SU-DHL-6 (cell line): ENCODE results near the gene RNF32.

Experiments used
- H2AFZ ChIP-seq: fragments of 200-600 bp; sonication (generic); 2 replicates; pipeline ENCODE4 v1.6.1; 2014; ENCODE audit warnings: low read depth, mild to moderate bottlenecking, moderate library complexity, mixed read lengths, antibody characterized with exemption, low read length; ENCODE audit not compliant: severe bottlenecking
- H3F3A ChIP-seq: fragments of 200-600 bp; shearing (Covaris generic); 2 replicates; pipeline ENCODE4 v1.6.0; 2016; ENCODE audit warnings: antibody characterized with exemption, mild to moderate bottlenecking; ENCODE audit not compliant: insufficient read depth
- H3K27ac ChIP-seq: fragments of 200-600 bp; sonication (generic); 2 replicates; pipeline ENCODE4 v1.5.1; 2016; ENCODE audit warnings: low read depth, mild to moderate bottlenecking, low read length, moderate library complexity, mixed read lengths
- H3K27me3 ChIP-seq: fragments of 200-600 bp; sonication (generic), shearing (Covaris generic); 2 replicates; pipeline ENCODE4 v1.6.0; 2014; ENCODE audit warnings: mild to moderate bottlenecking, low read length
- H3K36me3 ChIP-seq: fragments of 200-600 bp; sonication (generic); 2 replicates; pipeline ENCODE4 v1.6.1; 2014; ENCODE audit warnings: mild to moderate bottlenecking, low read length, mixed read lengths
- H3K4me2 ChIP-seq: fragments of 300-600, 200-600 bp; shearing (Covaris generic), sonication (generic); 2 replicates; pipeline ENCODE4 v1.6.0; 2014; ENCODE audit warnings: low read length, low read depth, mild to moderate bottlenecking; ENCODE audit not compliant: poor library complexity, severe bottlenecking
- H3K4me3 ChIP-seq: fragments of 200-600 bp; sonication (generic); 2 replicates; pipeline ENCODE4 v1.5.1; 2014; ENCODE audit warnings: antibody characterized with exemption, low read length, mild to moderate bottlenecking, mixed read lengths; ENCODE audit not compliant: insufficient read depth, poor library complexity, severe bottlenecking
- H3K79me2 ChIP-seq: fragments of 200-600 bp; sonication (generic); 2 replicates; pipeline ENCODE4 v1.6.1; 2014; ENCODE audit warnings: mild to moderate bottlenecking, low read length, moderate library complexity; ENCODE audit not compliant: insufficient read depth
- H3K9ac ChIP-seq: fragments of 200-600 bp; sonication (generic); 2 replicates; pipeline ENCODE4 v1.7.0; 2014; ENCODE audit warnings: mild to moderate bottlenecking, low read length
- H3K9me2 ChIP-seq: fragments of 200-600 bp; sonication (generic); replicated peaks from 2 replicates; pipeline ENCODE4 v1.6.1; 2014; ENCODE audit warnings: low read length; ENCODE audit not compliant: insufficient read depth
- H3K9me3 ChIP-seq: fragments of 200-600 bp; sonication (generic); 2 replicates; pipeline ENCODE4 v1.6.1; 2014; ENCODE audit warnings: low read length, mixed read lengths; ENCODE audit not compliant: insufficient read depth
- H4K20me1 ChIP-seq: fragments of 200-600 bp; sonication (generic); 2 replicates; pipeline ENCODE4 v1.6.1; 2014; ENCODE audit warnings: low read depth, mild to moderate bottlenecking, antibody characterized with exemption, low read length, moderate library complexity, mixed read lengths
- CTCF ChIP-seq: fragments of 200-600 bp; sonication (generic); IDR thresholded peaks from one replicate; pipeline ENCODE4 v1.5.1; 2017; ENCODE audit warnings: antibody characterized with exemption, mild to moderate bottlenecking, low read length, moderate library complexity; ENCODE audit not compliant: insufficient read depth, poor library complexity, severe bottlenecking
- EZH2phosphoT487 ChIP-seq: fragments of 200-600 bp; sonication (generic), shearing (Covaris generic); conservative IDR thresholded peaks from 2 replicates; pipeline ENCODE4 v1.6.1; 2018; ENCODE audit warnings: mild to moderate bottlenecking, antibody characterized with exemption, low read length, moderate library complexity, mixed read lengths

The RNF32 gene

GRCh38 chr7:156722043-156722826, 81.7 kb downstream of the RNF32 start:
- Histone ChIP-seq H3K27me3 (no peaks in the 10 kb centered on the region), H3K9me3 (no peaks in the 10 kb centered on the region), H2AFZ (no peak overlapping the region), H3K9ac (no peak overlapping the region), H3K27ac (no peak overlapping the region), H4K20me1 (no peaks in the 10 kb centered on the region), H3K79me2 (no peaks in the 10 kb centered on the region), H3K4me3 (no peak overlapping the region), H3F3A (no peaks in the 10 kb centered on the region), H3K36me3 (peaks cover 21% of the 10 kb centered on the region; the same call in 1 of the 2 replicates), H3K9me2 (no peaks in the 10 kb centered on the region), H3K4me2 (no peak overlapping the region)
- no peak for TF ChIP-seq CTCF
- TF ChIP-seq EZH2phosphoT487: no peak

- Histone ChIP-seq H3K79me2 (no peaks in the 10 kb centered on the region), H3K9me2 (no peaks in the 10 kb centered on the region), H3K27me3 (no peaks in the 10 kb centered on the region), H3K36me3 (peaks cover 21% of the 10 kb centered on the region; the same call in 1 of the 2 replicates), H3K4me3 (no peak overlapping the region), H3K9me3 (no peaks in the 10 kb centered on the region), H3F3A (no peaks in the 10 kb centered on the region), H3K4me2 (no peak overlapping the region), H3K9ac (no peak overlapping the region), H3K27ac (no peak overlapping the region), H4K20me1 (no peaks in the 10 kb centered on the region), H2AFZ (no peak overlapping the region)
- TF ChIP-seq EZH2phosphoT487: no peak
- no peak for TF ChIP-seq CTCF
These were observed 84.5 kb downstream of the RNF32 start for GRCh38 chr7:156725073-156725472.

- TF ChIP-seq EZH2phosphoT487 (no peak), CTCF (no peak)
- H2AFZ ChIP-seq: no peak overlapping the region
- H3K4me3 ChIP-seq: no peak overlapping the region
- no peaks in the 10 kb centered on the region for H3F3A ChIP-seq
- no peaks in the 10 kb centered on the region for H3K9me2 ChIP-seq
- peaks cover 18% of the 10 kb centered on the region; the same call in 1 of the 2 replicates for H3K36me3 ChIP-seq
- H3K79me2 ChIP-seq: no peaks in the 10 kb centered on the region
- no peak overlapping the region for H3K27ac ChIP-seq
- no peaks in the 10 kb centered on the region for H4K20me1 ChIP-seq
- no peak overlapping the region for H3K4me2 ChIP-seq
- no peaks in the 10 kb centered on the region for H3K27me3 ChIP-seq
- no peak overlapping the region for H3K9ac ChIP-seq
- H3K9me3 ChIP-seq: no peaks in the 10 kb centered on the region
These were observed 85.4 kb downstream of the RNF32 start for GRCh38 chr7:156725936-156726335.
